ENCODE measurements around the gene PPARG. TPM values are rescaled to one million over a fixed set of nuclear protein-coding genes. Genes with fewer than 3 reads are reported as not detected.

Gene PPARG
- total RNA-seq, 1 experiment from 2014 or later: 61.5 TPM

GRCh38 chr3:12388185-12388584, 99.3 kb downstream of the PPARG start:
- H3K36me3 ChIP-seq (ENCODE audit: low read depth): peaks cover 81% of the 10 kb centered on the region
- H3K27ac ChIP-seq: 0 out of 2 replicates have a peak overlapping the region, but pooled peaks have one; percentile 4
- H3K9me2 ChIP-seq (ENCODE audit: insufficient read depth): no peaks in the 10 kb centered on the region
- H3K27me3 ChIP-seq (ENCODE audit: insufficient read depth, low read depth): no peaks in the 10 kb centered on the region
- H2AFZ ChIP-seq: no peak overlapping the region
- CTCF ChIA-PET: interaction anchor here (0.6 kb wide), 1 partner anchor 20 kb away, joined by 8 read pairs; no protein-coding TSS in a partner anchor
- H3K9me3 ChIP-seq (ENCODE audit: insufficient read depth, low read depth): no peaks in the 10 kb centered on the region
- H3F3A ChIP-seq (ENCODE audit: insufficient read depth, low read depth): peaks cover 60% of the 10 kb centered on the region
- POLR2A ChIA-PET (ENCODE audit: unreplicated experiment): no interaction called here
- no peak overlapping the region for H3K4me2 ChIP-seq
- no peak for TF ChIP-seq CTCF (conservative IDR thresholded peaks at IDR 0.05)
- no peak for TF ChIP-seq EZH2 (IDR thresholded peaks at IDR 0.05; ENCODE audit: low read depth)
- no peaks in the 10 kb centered on the region for H4K20me1 ChIP-seq (ENCODE audit: insufficient read depth)
- H3K4me1 ChIP-seq (replicated peaks; ENCODE audit: insufficient read depth): peaks cover 7% of the 10 kb centered on the region
- H3K79me2 ChIP-seq (ENCODE audit: low read depth): peaks cover 13% of the 10 kb centered on the region; the same call in 1 of the 2 replicates
- no peak overlapping the region for H3K4me3 ChIP-seq
- no peak for DNase-seq
- no TSS peak for BruUV-seq (replicated peaks)
- intact Hi-C loops (cut with micrococcal nuclease; ENCODE audit: unreplicated experiment): no loop called here

- CTCF ChIA-PET: no interaction called here
- no peaks in the 10 kb centered on the region for H3K9me2 ChIP-seq (ENCODE audit: insufficient read depth)
- H3K4me2 ChIP-seq: no peak overlapping the region
- TF ChIP-seq CTCF (conservative IDR thresholded peaks at IDR 0.05): no peak
- TF ChIP-seq EZH2 (IDR thresholded peaks at IDR 0.05; ENCODE audit: low read depth): no peak
- H3K4me1 ChIP-seq (replicated peaks; ENCODE audit: insufficient read depth): peaks cover 19% of the 10 kb centered on the region
- H3F3A ChIP-seq (ENCODE audit: insufficient read depth, low read depth): peaks cover 50% of the 10 kb centered on the region
- POLR2A ChIA-PET (ENCODE audit: unreplicated experiment): no interaction called here
- intact Hi-C loops (cut with micrococcal nuclease; ENCODE audit: unreplicated experiment): no loop called here
- H3K9me3 ChIP-seq (ENCODE audit: insufficient read depth, low read depth): no peaks in the 10 kb centered on the region
- no peaks in the 10 kb centered on the region for H4K20me1 ChIP-seq (ENCODE audit: insufficient read depth)
- H3K27me3 ChIP-seq (ENCODE audit: insufficient read depth, low read depth): no peaks in the 10 kb centered on the region
- BruUV-seq (replicated peaks): no TSS peak
- H2AFZ ChIP-seq: no peak overlapping the region
- no peak overlapping the region for H3K4me3 ChIP-seq
- peaks cover 10% of the 10 kb centered on the region; the same call in 1 of the 2 replicates for H3K79me2 ChIP-seq (ENCODE audit: low read depth)
- peaks cover 65% of the 10 kb centered on the region for H3K36me3 ChIP-seq (ENCODE audit: low read depth)
- DNase-seq: no peak
- H3K27ac ChIP-seq: peak overlapping the region; percentile 8
Measured at GRCh38 chr3:12392101-12392878, 103.4 kb downstream of the PPARG start.

- ChIA-PET CTCF (no interaction called here), POLR2A (ENCODE audit: unreplicated experiment) (no interaction called here)
- Histone ChIP-seq H3K27ac (peak overlapping the region; percentile 59), H3F3A (ENCODE audit: insufficient read depth, low read depth) (peaks cover 66% of the 10 kb centered on the region), H4K20me1 (ENCODE audit: insufficient read depth) (no peaks in the 10 kb centered on the region), H3K36me3 (ENCODE audit: low read depth) (peaks cover 67% of the 10 kb centered on the region), H2AFZ (no peak overlapping the region), H3K4me3 (no peak overlapping the region), H3K9me2 (ENCODE audit: insufficient read depth) (no peaks in the 10 kb centered on the region), H3K4me1 (replicated peaks; ENCODE audit: insufficient read depth) (peaks cover 25% of the 10 kb centered on the region), H3K79me2 (ENCODE audit: low read depth) (peaks cover 10% of the 10 kb centered on the region; the same call in 1 of the 2 replicates), H3K9me3 (ENCODE audit: insufficient read depth, low read depth) (no peaks in the 10 kb centered on the region), H3K27me3 (ENCODE audit: insufficient read depth, low read depth) (no peaks in the 10 kb centered on the region), H3K4me2 (peak overlapping the region; percentile 7; the same call in 1 of the 2 replicates)
- intact Hi-C loops (cut with micrococcal nuclease; ENCODE audit: unreplicated experiment): no loop called here
- no peak for DNase-seq
- TF ChIP-seq CTCF (conservative IDR thresholded peaks at IDR 0.05) (no peak), EZH2 (IDR thresholded peaks at IDR 0.05; ENCODE audit: low read depth) (no peak)
- BruUV-seq (replicated peaks): no TSS peak
Measured at GRCh38 chr3:12393894-12394293, 105.0 kb downstream of the PPARG start.
